Activated CD8-positive, alpha-beta memory T cell treated with anti-CD3 and anti-CD28 coated beads, Interleukin-2, amount 10 ng/mL, durations not matched to agents 7 days and 5 days (primary cell): Measurements from ENCODE around the gene KCNJ9. TPM values are rescaled to one million over a fixed set of nuclear protein-coding genes. Genes with fewer than 3 reads are reported as not detected.

ENCODE experiments used
- ATAC-seq: fragments of 150-1000 bp; cut with Tn5 transposase; one replicate; pipeline ENCODE4 v1.10.0; 2021; ENCODE audit warnings: moderate library complexity
- CTCF ChIA-PET: fragments of 350-600 bp; sonication (Branson Sonifier 250); formaldehyde crosslinking; loops from one replicate; lab custom pipeline; 2021; ENCODE audit warnings: antibody characterized with exemption; lab: Charles Lee
- DNase-seq: peaks from one replicate; pipeline ENCODE4 v3.0.0-alpha.2; 2020
- H3K27ac Mint-ChIP-seq: one replicate; pipeline ENCODE4 v1.8.0; 2021; ENCODE audit warnings: mild to moderate bottlenecking, mixed read lengths
- H3K27me3 Mint-ChIP-seq: one replicate; pipeline ENCODE4 v1.8.0; 2021; ENCODE audit warnings: mixed read lengths
- H3K36me3 Mint-ChIP-seq: one replicate; pipeline ENCODE4 v1.8.0; 2021; ENCODE audit warnings: mild to moderate bottlenecking, mixed read lengths
- H3K4me1 Mint-ChIP-seq: one replicate; pipeline ENCODE4 v1.8.0; 2021; ENCODE audit warnings: mixed read lengths
- H3K4me3 Mint-ChIP-seq: one replicate; pipeline ENCODE4 v1.8.0; 2021; ENCODE audit warnings: mild to moderate bottlenecking, moderate library complexity, mixed read lengths
- H3K9me3 Mint-ChIP-seq: one replicate; pipeline ENCODE4 v1.8.0; 2022; ENCODE audit warnings: low read depth, mixed read lengths
- total RNA-seq, 2 experiments: library from RNA; stranded (reverse); gene quantifications; one replicate each; pipeline ENCODE4 v1.2.3, GENCODE V29; 2021

The KCNJ9 gene
- total RNA-seq, 2 experiments from 2014 or later: not detected

GRCh38 chr1:160129046-160129445, 47.7 kb downstream of the KCNJ9 start:
- no peak for ATAC-seq
- no peak overlapping the region for H3K27ac Mint-ChIP-seq
- DNase-seq: no peak
- CTCF ChIA-PET: interaction anchor here (1.3 kb wide), 1 partner anchor 28 kb away, joined by 3 read pairs; no protein-coding TSS in a partner anchor
- H3K9me3 Mint-ChIP-seq: no peaks in the 10 kb centered on the region
- H3K27me3 Mint-ChIP-seq: peaks cover 20% of the 10 kb centered on the region
- no peak overlapping the region for H3K4me3 Mint-ChIP-seq
- H3K4me1 Mint-ChIP-seq: no peaks in the 10 kb centered on the region
- H3K36me3 Mint-ChIP-seq: no peaks in the 10 kb centered on the region

- H3K9me3 Mint-ChIP-seq: no peaks in the 10 kb centered on the region
- H3K36me3 Mint-ChIP-seq: no peaks in the 10 kb centered on the region
- DNase-seq (no peak), ATAC-seq (no peak)
- H3K4me1 Mint-ChIP-seq: no peaks in the 10 kb centered on the region
- H3K27ac Mint-ChIP-seq: no peak overlapping the region
- CTCF ChIA-PET: interaction anchor here (1.3 kb wide), 1 partner anchor 29 kb away, joined by 3 read pairs; no protein-coding TSS in a partner anchor
- no peak overlapping the region for H3K4me3 Mint-ChIP-seq
- H3K27me3 Mint-ChIP-seq: peaks cover 20% of the 10 kb centered on the region
Measured at GRCh38 chr1:160129558-160129957, 48.2 kb downstream of the KCNJ9 start.

GRCh38 chr1:160129966-160130365, 48.6 kb downstream of the KCNJ9 start:
- H3K4me3 Mint-ChIP-seq: no peak overlapping the region
- no peak overlapping the region for H3K27ac Mint-ChIP-seq
- H3K4me1 Mint-ChIP-seq: no peaks in the 10 kb centered on the region
- peaks cover 20% of the 10 kb centered on the region for H3K27me3 Mint-ChIP-seq
- ATAC-seq: no peak
- H3K36me3 Mint-ChIP-seq: no peaks in the 10 kb centered on the region
- CTCF ChIA-PET: interaction anchor here (0.8 to 1.3 kb wide), 2 partner anchors 29 to 63 kb away, joined by 3 read pairs; no protein-coding TSS in a partner anchor
- DNase-seq: no peak
- no peaks in the 10 kb centered on the region for H3K9me3 Mint-ChIP-seq

DNA sequence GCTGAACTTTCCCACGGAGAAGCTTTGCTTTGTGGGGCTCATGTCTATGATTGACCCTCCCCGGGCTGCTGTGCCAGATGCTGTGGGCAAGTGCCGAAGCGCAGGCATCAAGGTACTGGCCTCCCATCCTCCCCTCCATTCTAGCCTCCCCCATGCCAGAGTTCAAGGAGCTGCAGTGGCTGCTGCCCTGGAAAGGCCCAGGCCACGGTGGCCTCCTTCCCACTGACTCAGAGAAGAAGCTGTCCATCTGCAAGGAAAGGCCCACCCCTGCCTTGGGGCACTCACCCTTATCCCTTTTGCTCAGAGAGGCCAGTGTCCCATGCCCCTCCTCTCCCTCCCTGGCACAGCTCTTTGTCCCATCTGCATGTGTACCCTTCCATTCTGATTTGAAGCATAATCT, 49.1 kb downstream of the KCNJ9 start:
- Mint-ChIP-seq H3K27ac (no peak overlapping the region), H3K4me1 (no peaks in the 10 kb centered on the region), H3K27me3 (peaks cover 20% of the 10 kb centered on the region), H3K4me3 (no peak overlapping the region), H3K9me3 (no peaks in the 10 kb centered on the region), H3K36me3 (no peaks in the 10 kb centered on the region)
- no peak for ATAC-seq
- CTCF ChIA-PET: interaction anchor here (0.8 kb wide), 1 partner anchor 63 kb away, joined by 3 read pairs; no protein-coding TSS in a partner anchor
- DNase-seq: no peak

DNA sequence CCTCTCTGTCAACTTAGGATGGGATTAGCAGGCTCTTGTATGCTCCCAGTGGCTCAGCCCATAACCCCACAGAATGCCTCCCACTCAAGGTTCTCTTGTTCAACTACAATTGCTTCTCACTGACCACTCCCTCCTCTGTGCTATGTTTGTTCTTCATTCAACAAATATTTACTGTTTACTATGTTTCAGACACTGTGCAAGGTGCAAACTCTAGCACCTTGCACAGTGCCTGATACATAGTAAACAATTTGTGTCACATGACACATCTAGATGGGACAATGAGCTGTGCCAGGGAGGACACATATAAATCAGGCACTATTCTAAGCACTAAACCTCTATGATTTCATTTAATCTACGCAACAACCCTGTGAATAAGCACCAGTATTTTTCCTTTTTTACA, 49.6 kb downstream of the KCNJ9 start:
- ATAC-seq (no peak), DNase-seq (no peak)
- Mint-ChIP-seq H3K27me3 (peaks cover 20% of the 10 kb centered on the region), H3K27ac (no peak overlapping the region), H3K4me1 (no peaks in the 10 kb centered on the region), H3K36me3 (no peaks in the 10 kb centered on the region), H3K9me3 (no peaks in the 10 kb centered on the region), H3K4me3 (no peak overlapping the region)
- CTCF ChIA-PET: interaction anchor here (0.6 to 0.8 kb wide), 2 partner anchors 62 to 242 kb away, joined by 3 read pairs; no protein-coding TSS in a partner anchor

DNA sequence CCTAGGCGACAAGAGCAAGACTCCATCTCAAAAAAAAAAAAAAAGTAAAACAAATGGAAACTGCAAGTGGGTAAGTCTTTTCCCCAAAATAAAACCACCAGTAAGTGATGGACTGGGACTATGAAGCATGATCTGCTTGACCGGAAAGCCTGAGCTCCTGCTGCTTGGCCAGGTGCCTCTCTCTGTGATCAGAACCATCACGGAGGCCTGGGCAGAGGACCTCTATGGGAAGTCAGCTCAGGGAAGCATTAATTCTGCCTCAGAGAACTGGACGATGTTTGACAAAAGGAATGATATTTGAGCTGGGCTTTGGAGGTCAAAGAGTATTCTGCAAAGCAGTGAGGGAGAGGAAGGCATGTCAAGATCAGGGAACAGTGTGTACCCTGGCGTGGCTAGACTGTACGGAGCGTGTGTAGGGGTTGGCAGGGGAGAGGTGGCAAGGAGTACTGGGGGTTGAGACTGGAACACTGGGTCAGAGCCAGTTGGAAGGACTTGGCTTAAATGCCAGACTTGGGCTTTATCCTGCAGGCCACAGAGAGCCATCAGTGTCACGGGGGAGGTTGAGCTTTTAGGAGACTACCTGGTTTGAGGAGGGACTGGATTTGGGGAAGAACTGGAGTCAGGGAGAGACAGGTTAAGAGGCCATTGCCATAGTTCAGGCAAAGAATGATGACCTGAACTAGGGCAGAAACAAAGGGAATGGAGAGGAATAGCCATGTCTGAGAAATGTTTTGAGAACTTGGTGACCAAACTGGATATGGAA, 50.6 kb downstream of the KCNJ9 start:
- Mint-ChIP-seq H3K36me3 (no peaks in the 10 kb centered on the region), H3K27me3 (peaks cover 20% of the 10 kb centered on the region), H3K27ac (no peak overlapping the region), H3K9me3 (no peaks in the 10 kb centered on the region), H3K4me1 (no peaks in the 10 kb centered on the region), H3K4me3 (no peak overlapping the region)
- CTCF ChIA-PET: interaction anchor here (0.6 kb wide), 2 partner anchors 124 to 241 kb away, joined by 3 read pairs; no protein-coding TSS in a partner anchor
- no peak for DNase-seq
- ATAC-seq: no peak

GRCh38 chr1:160133990-160134770, 52.8 kb downstream of the KCNJ9 start:
- ATAC-seq (no peak), DNase-seq (no peak)
- Mint-ChIP-seq H3K4me1 (no peaks in the 10 kb centered on the region), H3K27me3 (peaks cover 20% of the 10 kb centered on the region), H3K36me3 (no peaks in the 10 kb centered on the region), H3K27ac (no peak overlapping the region), H3K4me3 (no peak overlapping the region), H3K9me3 (no peaks in the 10 kb centered on the region)
- CTCF ChIA-PET: no interaction called here

DNA sequence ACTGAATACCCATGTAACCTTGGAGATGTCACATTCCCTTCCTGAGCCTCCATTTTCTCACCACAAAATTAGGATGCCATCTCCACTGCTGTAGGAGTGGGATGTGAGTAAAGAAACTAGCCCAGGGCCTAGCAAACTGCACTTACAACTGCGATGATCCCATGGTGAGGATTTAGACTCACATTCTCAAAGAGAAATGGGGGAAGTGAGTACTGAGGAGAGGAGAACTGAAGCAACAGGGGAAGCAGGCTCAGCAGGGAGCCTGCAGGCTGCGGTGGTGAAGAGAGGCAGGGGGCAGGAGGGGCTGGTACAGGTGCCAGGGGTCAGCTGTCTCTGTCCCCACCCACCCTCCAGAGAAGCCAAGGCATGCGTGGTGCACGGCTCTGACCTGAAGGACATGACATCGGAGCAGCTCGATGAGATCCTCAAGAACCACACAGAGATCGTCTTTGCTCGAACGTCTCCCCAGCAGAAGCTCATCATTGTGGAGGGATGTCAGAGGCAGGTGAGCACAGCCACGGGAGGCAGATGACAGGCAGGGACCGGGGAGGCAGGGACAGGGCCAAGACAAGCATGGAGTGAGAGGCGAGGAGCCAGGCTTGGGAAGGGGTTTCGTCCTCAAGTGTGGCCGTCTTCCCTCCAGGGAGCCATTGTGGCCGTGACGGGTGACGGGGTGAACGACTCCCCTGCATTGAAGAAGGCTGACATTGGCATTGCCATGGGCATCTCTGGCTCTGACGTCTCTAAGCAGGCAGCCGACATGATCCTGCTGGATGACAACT, 53.6 kb downstream of the KCNJ9 start:
- ATAC-seq: no peak
- Mint-ChIP-seq H3K4me1 (no peaks in the 10 kb centered on the region), H3K4me3 (no peak overlapping the region), H3K27me3 (peaks cover 23% of the 10 kb centered on the region), H3K27ac (no peak overlapping the region), H3K9me3 (no peaks in the 10 kb centered on the region), H3K36me3 (no peaks in the 10 kb centered on the region)
- no peak for DNase-seq
- CTCF ChIA-PET: no interaction called here

GRCh38 chr1:160136121-160136925, 55.0 kb downstream of the KCNJ9 start:
- CTCF ChIA-PET: no interaction called here

GRCh38 chr1:160136926-160137200, 55.5 kb downstream of the KCNJ9 start:
- Mint-ChIP-seq H3K4me3 (no peak overlapping the region), H3K27me3 (peaks cover 22% of the 10 kb centered on the region), H3K4me1 (no peaks in the 10 kb centered on the region), H3K27ac (no peak overlapping the region), H3K36me3 (no peaks in the 10 kb centered on the region), H3K9me3 (no peaks in the 10 kb centered on the region)
- ATAC-seq: no peak
- DNase-seq: no peak
- CTCF ChIA-PET: no interaction called here

More at GRCh38 chr1:160136121-160136925, 55.0 kb downstream of the KCNJ9 start:
- H3K4me3 Mint-ChIP-seq: no peak overlapping the region
- H3K27me3 Mint-ChIP-seq: peaks cover 22% of the 10 kb centered on the region
- no peaks in the 10 kb centered on the region for H3K4me1 Mint-ChIP-seq
- no peaks in the 10 kb centered on the region for H3K36me3 Mint-ChIP-seq
- ATAC-seq (no peak), DNase-seq (no peak)
- H3K9me3 Mint-ChIP-seq: no peaks in the 10 kb centered on the region
- H3K27ac Mint-ChIP-seq: no peak overlapping the region

GRCh38 chr1:160137216-160137862, 56.0 kb downstream of the KCNJ9 start:
- Mint-ChIP-seq H3K4me3 (no peak overlapping the region), H3K27ac (no peak overlapping the region), H3K4me1 (no peaks in the 10 kb centered on the region), H3K36me3 (no peaks in the 10 kb centered on the region), H3K27me3 (peaks cover 19% of the 10 kb centered on the region), H3K9me3 (no peaks in the 10 kb centered on the region)
- CTCF ChIA-PET: interaction anchor here (1.6 kb wide), 1 partner anchor 36 kb away, joined by 5 read pairs; no protein-coding TSS in a partner anchor
- DNase-seq: no peak
- ATAC-seq: no peak

DNA sequence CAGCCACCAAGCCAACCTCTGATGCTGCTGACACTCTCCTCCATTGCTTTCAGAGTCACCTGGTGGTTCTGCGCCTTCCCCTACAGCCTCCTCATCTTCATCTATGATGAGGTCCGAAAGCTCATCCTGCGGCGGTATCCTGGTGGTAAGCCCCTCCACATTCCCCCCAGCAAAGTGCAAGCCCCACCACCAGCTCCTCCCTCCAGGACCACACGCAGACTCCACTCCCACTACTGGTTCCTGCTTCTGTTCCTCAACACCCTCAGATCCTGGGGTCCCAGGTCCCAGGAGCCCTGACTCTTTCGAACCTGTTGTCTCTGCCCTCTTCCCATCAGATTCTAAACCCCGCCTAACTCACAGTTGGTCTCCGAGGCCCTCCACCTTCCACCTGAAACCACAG, 58.5 kb downstream of the KCNJ9 start:
- DNase-seq: no peak
- Mint-ChIP-seq H3K4me1 (no peaks in the 10 kb centered on the region), H3K36me3 (no peaks in the 10 kb centered on the region), H3K27me3 (peaks cover 29% of the 10 kb centered on the region), H3K9me3 (no peaks in the 10 kb centered on the region), H3K27ac (no peak overlapping the region), H3K4me3 (no peak overlapping the region)
- no peak for ATAC-seq
- CTCF ChIA-PET: no interaction called here
